Adrenal gland (tissue), 5 donors: Measurements from ENCODE around the gene LRRC8B.

Experiments
- CTCF ChIP-seq, 6 experiments: fragments of 450-650 bp in 4 of 6; fragments of 200-600 bp in 2 of 6; sonication (generic) in 1 of 6; IDR thresholded peaks; 1 replicate in 5 of 6; 2 replicates in 1 of 6; pipeline versions ENCODE4 v1.5.1 to v1.8.0; 2016 to 2021; ENCODE audit warnings: antibody characterized with exemption in 6 of 6, mild to moderate bottlenecking in 2 of 6, moderate library complexity in 1 of 6
- POLR2A ChIP-seq, 2 donors: fragments of 450-650 bp; IDR thresholded peaks; one replicate each; pipeline ENCODE4 v1.6.1; 2017; ENCODE audit warnings: antibody characterized with exemption in 2 of 2, mild to moderate bottlenecking in 2 of 2, moderate library complexity in 1 of 2
- donor health status: DM: no; HTN: no; CAD: no.

- TF ChIP-seq CTCF (IDR thresholded peaks at IDR 0.05) (no peak), POLR2A (IDR thresholded peaks at IDR 0.05) (no peak)
Observed at GRCh38 chr1:89538361-89538760, 13.7 kb downstream of the LRRC8B start.
